GM19025 (cell line): ENCODE data around the gene SLC39A9.
"Not testable (repeated sequence)": the region's sequence is repeated elsewhere in the genome, so short reads cannot be mapped to it uniquely, and the experiment has no call there.

Experiments used
- ATAC-seq: cut with Tn5 transposase; IDR thresholded peaks from one replicate; pipeline ENCODE4 v1.9.1; 2021; ENCODE audit warnings: mild to moderate bottlenecking, low read depth, moderate library complexity; ENCODE audit not compliant: unreplicated experiment

Gene SLC39A9

DNA sequence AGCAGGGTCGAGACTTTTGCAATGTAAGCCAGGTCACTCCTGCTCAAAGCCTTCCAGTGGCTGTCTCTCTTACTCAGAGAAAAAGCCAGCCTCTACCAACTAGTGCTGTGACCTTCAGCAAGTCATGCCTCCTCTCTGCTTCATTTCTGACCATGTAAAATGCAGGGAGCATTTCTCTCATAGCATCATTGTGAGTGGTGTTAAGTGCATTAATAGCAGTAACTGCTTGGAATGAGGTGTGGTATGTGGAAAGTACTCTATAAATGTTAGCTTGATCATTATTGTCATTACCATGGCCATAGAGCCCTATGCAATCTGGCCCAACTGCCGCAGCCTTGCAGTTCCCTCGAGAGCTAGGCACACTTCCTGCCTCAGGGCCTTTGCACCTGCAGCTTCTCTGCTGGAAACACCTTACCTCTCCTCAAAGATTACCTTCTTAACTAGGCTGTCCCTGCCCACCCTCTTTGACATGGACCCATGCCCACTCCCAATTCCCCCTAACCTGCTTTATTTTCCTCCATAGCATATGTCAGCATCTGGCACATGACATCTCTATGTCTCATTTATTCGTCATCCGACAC, 96.9 kb downstream of the SLC39A9 start:
- ATAC-seq: no peak

DNA sequence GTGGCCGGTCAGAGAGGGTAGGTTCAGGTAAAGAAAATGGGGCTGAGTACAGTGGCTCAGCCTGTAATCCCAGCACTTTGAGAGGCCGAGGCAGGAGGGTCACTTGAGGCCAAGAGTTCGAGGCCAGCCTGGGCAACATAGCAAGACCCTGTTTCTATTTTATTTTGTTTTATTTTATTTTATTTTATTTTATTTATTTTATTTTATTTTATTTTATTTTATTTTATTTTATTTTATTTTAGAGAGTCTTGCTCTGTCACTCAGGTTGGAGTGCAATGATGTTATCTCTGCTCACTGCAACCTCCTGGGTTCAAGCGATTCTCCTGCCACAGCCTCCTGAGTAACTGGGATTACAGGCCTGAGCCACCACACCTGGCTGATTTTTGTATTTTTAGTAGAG, 99.4 kb downstream of the SLC39A9 start:
- ATAC-seq: not testable (repeated sequence)

DNA sequence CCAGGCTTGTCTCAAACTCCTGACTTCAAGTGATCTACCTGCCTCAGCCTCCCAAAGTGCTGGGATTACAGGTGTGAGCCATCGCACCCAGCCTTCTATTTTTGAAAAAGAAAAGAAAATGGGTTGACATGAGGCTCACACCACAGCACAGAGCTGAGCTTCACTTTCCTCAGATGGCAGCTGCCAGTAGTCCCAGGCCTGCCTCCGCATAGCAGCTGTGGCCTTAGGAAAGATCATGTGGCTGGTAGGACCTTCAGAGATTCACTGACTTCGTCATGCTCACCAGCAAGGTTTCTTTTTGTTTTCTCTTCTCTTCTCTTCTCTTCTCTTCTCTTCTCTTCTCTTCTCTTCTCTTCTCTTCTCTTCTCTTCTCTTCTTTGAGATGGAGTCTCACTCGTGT, 99.8 kb downstream of the SLC39A9 start:
- ATAC-seq: not testable (repeated sequence)

DNA sequence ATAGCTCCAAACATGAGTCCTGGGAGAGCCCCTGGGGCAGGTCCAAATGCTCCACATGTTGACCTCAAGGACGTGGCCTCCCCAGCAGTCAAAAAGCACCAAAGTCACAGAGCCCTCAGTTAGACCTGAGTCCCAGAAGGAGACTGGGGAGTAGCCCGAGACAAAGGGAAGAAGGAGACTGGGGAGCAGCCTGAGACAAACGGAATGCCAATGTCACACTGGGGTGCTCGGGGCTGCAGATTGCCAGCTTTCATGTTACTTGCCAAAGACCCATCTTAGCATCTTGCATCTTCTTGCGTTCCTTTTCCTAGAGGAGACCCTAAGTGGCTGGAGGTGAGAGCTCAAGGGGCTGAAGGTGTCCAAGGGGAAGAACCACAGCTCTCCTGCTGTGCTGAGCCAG, 100.9 kb downstream of the SLC39A9 start:
- ATAC-seq: no peak

DNA sequence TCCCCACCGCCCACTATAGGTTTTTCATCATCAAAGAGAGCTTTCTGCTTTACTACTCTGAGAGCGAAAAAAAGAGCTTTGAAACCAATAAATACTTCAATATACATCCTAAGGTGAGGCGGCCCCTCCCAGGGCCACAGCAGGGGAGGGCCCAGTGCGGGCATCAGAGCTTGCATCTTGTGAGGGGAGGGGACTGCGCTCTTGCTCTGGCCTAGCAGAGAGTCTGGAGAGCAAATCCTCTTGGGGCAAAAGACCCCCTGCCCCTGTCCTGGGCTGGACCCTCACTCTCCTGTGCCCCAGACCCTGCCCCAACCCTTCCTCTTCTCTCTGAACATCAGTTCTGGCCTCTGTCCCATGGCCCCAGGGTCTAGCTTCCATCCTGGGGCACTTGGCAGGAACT, 101.6 kb downstream of the SLC39A9 start:
- no peak for ATAC-seq

DNA sequence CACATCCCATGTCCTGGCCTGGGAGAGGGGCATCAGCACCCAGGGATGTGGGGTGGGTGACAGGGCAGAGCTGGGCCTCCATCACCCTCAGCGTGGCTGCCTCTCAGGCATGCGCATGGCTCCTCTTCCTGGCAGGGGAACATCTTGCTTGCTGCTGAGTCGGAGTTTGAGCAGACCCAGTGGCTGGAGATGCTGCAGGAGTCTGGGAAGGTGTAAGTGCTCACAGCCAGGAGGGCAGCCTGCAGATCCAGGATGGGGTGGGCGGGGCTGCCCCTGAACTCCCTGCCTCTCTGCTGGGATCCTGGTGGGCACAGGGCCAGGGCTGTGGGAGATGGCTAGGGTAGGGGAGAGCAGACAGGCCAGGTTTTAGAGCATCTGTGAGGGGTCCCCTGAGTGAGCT, 102.2 kb downstream of the SLC39A9 start:
- ATAC-seq: no peak

DNA sequence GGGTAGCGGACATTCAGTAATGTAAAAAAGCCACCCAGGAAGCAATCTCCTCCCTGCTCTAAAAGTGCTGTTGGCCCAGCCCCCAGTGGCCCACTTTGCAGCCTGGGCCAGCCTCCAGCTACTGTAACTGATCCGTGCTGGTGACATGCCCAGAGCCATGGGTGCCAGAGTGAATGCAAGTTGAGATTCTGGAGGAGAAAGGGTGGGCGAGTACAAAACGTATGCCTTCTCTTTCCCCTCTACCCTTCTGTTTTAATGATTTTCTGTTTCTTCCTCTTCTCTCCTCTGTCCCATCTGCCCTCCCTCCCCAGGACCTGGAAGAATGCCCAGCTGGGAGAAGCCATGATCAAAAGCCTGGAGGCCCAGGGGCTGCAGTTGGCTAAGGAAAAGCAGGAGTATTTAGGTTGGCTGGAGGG, 102.9 kb downstream of the SLC39A9 start:
- no peak for ATAC-seq

DNA sequence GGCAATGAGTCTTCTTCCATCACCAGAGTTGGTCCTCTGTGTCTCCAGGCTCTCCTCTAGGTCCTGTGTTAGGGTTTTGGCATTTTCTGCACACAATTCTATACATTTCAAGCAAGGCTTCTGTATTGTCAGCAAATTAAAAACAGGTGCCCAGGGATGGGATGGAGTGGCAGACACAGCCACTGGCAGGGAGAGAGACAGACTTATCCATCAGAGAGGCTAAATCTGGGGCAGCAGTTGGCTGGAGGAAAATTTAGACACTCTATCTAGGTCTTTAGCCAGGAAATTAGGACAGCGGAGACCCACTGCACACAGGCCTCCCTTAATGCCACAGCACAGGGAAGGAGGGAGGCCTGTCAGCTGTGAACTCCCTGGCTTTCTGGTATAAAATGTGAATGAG, 106.3 kb downstream of the SLC39A9 start:
- no peak for ATAC-seq

DNA sequence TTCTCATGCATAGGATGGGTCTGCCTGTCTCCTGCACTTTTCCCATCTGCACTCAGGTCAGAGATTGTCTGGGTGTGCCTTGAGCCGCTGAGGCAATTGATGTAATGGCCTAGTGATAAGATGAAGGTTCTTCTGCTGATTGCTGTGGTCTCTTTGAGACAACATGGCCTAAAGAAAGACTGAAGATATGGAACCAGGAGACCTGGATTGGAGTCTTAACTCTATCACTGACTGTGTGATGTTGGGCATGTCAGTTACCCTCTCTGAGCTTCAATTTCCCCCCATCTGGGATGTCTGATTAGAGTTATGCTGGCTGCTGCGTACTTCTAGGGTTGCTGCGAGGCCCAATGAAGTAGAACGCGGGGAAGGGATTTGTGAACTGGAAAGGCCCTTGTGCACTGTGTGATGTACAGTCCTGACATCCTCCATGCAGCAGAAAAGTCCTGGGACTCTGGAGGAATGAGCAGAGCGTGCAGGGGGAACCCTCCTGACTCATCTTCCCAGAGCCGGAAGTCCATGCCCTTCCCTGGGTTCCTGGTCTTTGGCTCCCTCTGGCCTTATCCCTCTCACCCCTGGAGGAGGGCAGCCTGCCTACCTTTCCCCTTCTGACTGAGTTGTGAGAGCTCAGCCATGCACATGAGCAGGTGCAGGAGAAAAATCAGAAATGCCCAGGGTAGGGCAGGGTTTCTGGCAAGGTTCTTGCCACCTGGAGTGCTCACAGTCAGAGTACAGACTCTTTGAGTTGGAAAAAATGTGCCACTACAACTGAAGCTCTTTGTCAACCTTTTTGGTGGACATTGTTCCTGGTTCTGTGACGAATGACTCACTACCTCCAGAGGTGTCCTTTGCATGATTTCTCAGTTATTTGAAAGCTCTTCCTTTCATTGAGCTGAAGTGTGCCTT, 107.1 kb downstream of the SLC39A9 start:
- ATAC-seq: no peak

DNA sequence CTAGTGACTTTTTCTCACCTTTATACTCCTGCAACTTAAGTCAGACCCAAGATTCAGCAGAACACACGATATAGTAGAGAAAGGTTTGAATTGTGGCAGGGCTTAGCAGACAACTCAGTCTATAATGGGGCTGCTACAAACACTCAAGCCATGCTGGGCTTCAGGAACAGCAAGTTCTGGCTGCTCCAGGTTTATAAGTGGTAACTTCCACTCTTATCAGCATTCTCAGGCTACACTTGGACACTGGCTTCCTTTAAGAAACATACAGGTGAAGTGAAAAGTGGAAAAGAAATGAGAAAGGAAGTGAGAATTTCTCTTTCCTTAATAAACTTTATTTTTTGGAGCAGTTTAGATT, 107.7 kb downstream of the SLC39A9 start:
- no peak for ATAC-seq
